GM12891 (cell line): ENCODE data around the gene GPC5.

Source experiments
- DNase-seq: peaks from one replicate; pipeline ENCODE4 v3.0.0; 2011; ENCODE audit warnings: low spot score; ENCODE audit not compliant: insufficient read length
- FAIRE-seq: peaks from 2 replicates; lab custom pipeline; 2011; peaks lifted over from hg19 to GRCh38; lab: Jason Lieb, UNC
- PAX5 ChIP-seq: IDR thresholded peaks from 2 replicates; pipeline ENCODE4 v1.6.1; 2011; ENCODE audit warnings: low read length, moderate library complexity, mild to moderate bottlenecking; ENCODE audit not compliant: insufficient read depth, severe bottlenecking
- POLR2A ChIP-seq: IDR thresholded peaks from 2 replicates; pipeline ENCODE4 v1.6.1; 2011; ENCODE audit warnings: low read depth, low read length, control low read depth
- POLR2AphosphoS5 ChIP-seq: IDR thresholded peaks from 2 replicates; pipeline ENCODE4 v1.6.1; 2011; ENCODE audit warnings: low read depth, low read length, control low read depth
- POU2F2 ChIP-seq: IDR thresholded peaks from 2 replicates; pipeline ENCODE4 v1.6.1; 2011; ENCODE audit warnings: low read depth, mild to moderate bottlenecking, control low read depth, low read length, moderate library complexity
- SPI1 ChIP-seq: IDR thresholded peaks from 2 replicates; pipeline ENCODE4 v1.6.1; 2011; ENCODE audit warnings: low read depth, low read length, control low read depth
- TAF1 ChIP-seq: IDR thresholded peaks from 2 replicates; pipeline ENCODE4 v1.6.1; 2011; ENCODE audit warnings: low read depth, low read length, control low read depth

Gene GPC5

GRCh38 chr13:91595677-91596076 is 197.3 kb downstream of the GPC5 start:
- TF ChIP-seq POU2F2, result no peak
- no peak for TF ChIP-seq SPI1
- no peak for TF ChIP-seq PAX5
- TF ChIP-seq TAF1, result no peak
- TF ChIP-seq POLR2A, result no peak
- no peak for TF ChIP-seq POLR2AphosphoS5
- FAIRE-seq (no peak), DNase-seq (no peak)

- DNase-seq (no peak), FAIRE-seq (no peak)
- no peak for TF ChIP-seq SPI1
These were observed 198.4 kb downstream of the GPC5 start for GRCh38 chr13:91596842-91597241.

- no peak for TF ChIP-seq POU2F2
- TF ChIP-seq POLR2A, result no peak
- no peak for TF ChIP-seq POLR2AphosphoS5
- TF ChIP-seq SPI1, result no peak
- no peak for TF ChIP-seq TAF1
- TF ChIP-seq PAX5, result no peak
- DNase-seq (no peak), FAIRE-seq (no peak)
These were observed 200.2 kb downstream of the GPC5 start for GRCh38 chr13:91598655-91599054.

GRCh38 chr13:91601273-91601672 is 202.9 kb downstream of the GPC5 start:
- no peak for DNase-seq
- TF ChIP-seq TAF1 (no peak), SPI1 (no peak), POU2F2 (no peak), PAX5 (no peak), POLR2A (no peak), POLR2AphosphoS5 (no peak)
- no peak for FAIRE-seq

GRCh38 chr13:91601807-91602206 is 203.4 kb downstream of the GPC5 start:
- FAIRE-seq (no peak), DNase-seq (no peak)
- TF ChIP-seq TAF1, result no peak
- TF ChIP-seq SPI1, result no peak
- TF ChIP-seq POLR2AphosphoS5, result no peak
- TF ChIP-seq POLR2A, result no peak
- no peak for TF ChIP-seq PAX5
- no peak for TF ChIP-seq POU2F2

GRCh38 chr13:91609353-91609752 is 210.9 kb downstream of the GPC5 start:
- TF ChIP-seq TAF1 (no peak), SPI1 (no peak), POU2F2 (no peak), POLR2AphosphoS5 (no peak), POLR2A (no peak), PAX5 (no peak)
- no peak for DNase-seq
- FAIRE-seq, result no peak

- TF ChIP-seq SPI1, result no peak
- TF ChIP-seq POLR2A, result no peak
- TF ChIP-seq POLR2AphosphoS5, result no peak
- TF ChIP-seq TAF1, result no peak
- TF ChIP-seq PAX5, result no peak
- TF ChIP-seq POU2F2, result no peak
- DNase-seq (no peak), FAIRE-seq (no peak)
These were observed 219.9 kb downstream of the GPC5 start for GRCh38 chr13:91618315-91618714.

- FAIRE-seq, result no peak
- no peak for TF ChIP-seq POU2F2
- TF ChIP-seq POLR2AphosphoS5, result no peak
- TF ChIP-seq SPI1, result no peak
- no peak for TF ChIP-seq PAX5
- no peak for TF ChIP-seq TAF1
- no peak for TF ChIP-seq POLR2A
These were observed 222.3 kb downstream of the GPC5 start for GRCh38 chr13:91620670-91621141.

GRCh38 chr13:91621161-91621560 is 222.7 kb downstream of the GPC5 start:
- no peak for FAIRE-seq
- no peak for TF ChIP-seq POLR2AphosphoS5
- TF ChIP-seq POLR2A, result no peak
- TF ChIP-seq POU2F2, result no peak
- TF ChIP-seq PAX5, result no peak
- TF ChIP-seq TAF1, result no peak
- TF ChIP-seq SPI1, result no peak

More at GRCh38 chr13:91620670-91621141, 222.3 kb downstream of the GPC5 start:
- no peak for DNase-seq

GRCh38 chr13:91621963-91622362 is 223.5 kb downstream of the GPC5 start:
- DNase-seq (no peak), FAIRE-seq (no peak)
- TF ChIP-seq TAF1 (no peak), SPI1 (no peak), POLR2AphosphoS5 (no peak), POU2F2 (no peak), POLR2A (no peak), PAX5 (no peak)

More at GRCh38 chr13:91621161-91621560, 222.7 kb downstream of the GPC5 start:
- DNase-seq, result no peak

- DNase-seq (no peak), FAIRE-seq (no peak)
- TF ChIP-seq POU2F2 (no peak), POLR2A (no peak), TAF1 (no peak), PAX5 (no peak), SPI1 (no peak), POLR2AphosphoS5 (no peak)
These were observed 224.5 kb downstream of the GPC5 start for GRCh38 chr13:91622778-91623550.
